Naive thymus-derived CD4-positive, alpha-beta T cell (primary cell): ENCODE results near the gene KNDC1. TPM values are rescaled to one million over a fixed set of nuclear protein-coding genes. Genes with fewer than 3 reads are reported as not detected.

Experiments used
- ATAC-seq: fragments of 150-1000 bp; cut with Tn5 transposase; 2 replicates; pipeline ENCODE4 v1.10.0; 2021; ENCODE audit warnings: mild to moderate bottlenecking, moderate library complexity
- CTCF ChIA-PET: fragments of 350-600 bp; sonication (Branson Sonifier 250); formaldehyde crosslinking; loops from one replicate; lab custom pipeline; 2021; ENCODE audit warnings: antibody characterized with exemption; lab: Charles Lee
- POLR2A ChIA-PET: fragments of 350-600 bp; sonication (Branson Sonifier 250); formaldehyde crosslinking; loops from one replicate; lab custom pipeline; 2021; ENCODE audit warnings: antibody characterized with exemption, inconsistent platforms; lab: Charles Lee
- DNase-seq, 9 donors: peaks; one replicate each; pipeline versions ENCODE4 v3.0.0 to v3.0.0-alpha.2; 2020 to 2022; ENCODE audit warnings: mixed read lengths in 1 of 9
- H3K27ac ChIP-seq: one replicate; pipeline ENCODE4 v1.7.0; 2013; ENCODE audit warnings: mild to moderate bottlenecking, low read depth, low read length, moderate library complexity
- H3K27me3 ChIP-seq, 2 donors: one replicate each; pipeline ENCODE4 v1.7.0; 2013; ENCODE audit warnings: low read length in 2 of 2, mild to moderate bottlenecking in 2 of 2, moderate library complexity in 2 of 2; ENCODE audit not compliant: control insufficient read depth in 2 of 2, insufficient read depth in 2 of 2
- H3K36me3 ChIP-seq, 3 experiments: 1 replicate in 2 of 3; 2 replicates in 1 of 3; pipeline ENCODE4 v1.7.0; 2013; ENCODE audit warnings: low read length in 3 of 3, mild to moderate bottlenecking in 3 of 3, moderate library complexity in 1 of 3; ENCODE audit not compliant: insufficient read depth in 3 of 3, control insufficient read depth in 2 of 3
- H3K4me1 ChIP-seq, 2 donors: one replicate each; pipeline ENCODE4 v1.7.0; 2013; ENCODE audit warnings: low read length in 2 of 2, mild to moderate bottlenecking in 2 of 2, moderate library complexity in 1 of 2; ENCODE audit not compliant: control insufficient read depth in 2 of 2, insufficient read depth in 2 of 2
- H3K4me3 ChIP-seq: 2 replicates; pipeline ENCODE4 v1.7.0; 2013; ENCODE audit warnings: mild to moderate bottlenecking, low read length
- H3K9me3 ChIP-seq, 3 experiments: 1 replicate in 2 of 3; 2 replicates in 1 of 3; pipeline ENCODE4 v1.7.0; 2013; ENCODE audit warnings: low read length in 3 of 3; ENCODE audit not compliant: control insufficient read depth in 2 of 3
- H3K27ac Mint-ChIP-seq, 9 donors: one replicate each; pipeline ENCODE4 v1.8.0; 2020 to 2022; ENCODE audit warnings: mixed read lengths in 9 of 9, mild to moderate bottlenecking in 8 of 9, moderate library complexity in 5 of 9, inconsistent platforms in 2 of 9
- H3K27me3 Mint-ChIP-seq, 5 donors: one replicate each; pipeline ENCODE4 v1.8.0; 2021 to 2022; ENCODE audit warnings: mixed read lengths in 5 of 5, mild to moderate bottlenecking in 1 of 5
- H3K36me3 Mint-ChIP-seq, 5 donors: one replicate each; pipeline ENCODE4 v1.8.0; 2020 to 2022; ENCODE audit warnings: mixed read lengths in 5 of 5, mild to moderate bottlenecking in 3 of 5, inconsistent platforms in 1 of 5
- H3K4me1 Mint-ChIP-seq, 7 donors: one replicate each; pipeline ENCODE4 v1.8.0; 2020 to 2022; ENCODE audit warnings: mixed read lengths in 7 of 7, mild to moderate bottlenecking in 3 of 7, inconsistent platforms in 1 of 7
- H3K4me3 Mint-ChIP-seq, 10 donors: one replicate each; pipeline ENCODE4 v1.8.0; 2020 to 2022; ENCODE audit warnings: mild to moderate bottlenecking in 10 of 10, mixed read lengths in 10 of 10, moderate library complexity in 6 of 10, inconsistent platforms in 2 of 10
- H3K9me3 Mint-ChIP-seq, 11 donors: one replicate each; pipeline ENCODE4 v1.8.0; 2020 to 2022; ENCODE audit warnings: mixed read lengths in 11 of 11, mild to moderate bottlenecking in 4 of 11, inconsistent platforms in 1 of 11, moderate library complexity in 1 of 11
- intact Hi-C, 2 donors: fragments of 100-400 bp; cut with micrococcal nuclease; formaldehyde crosslinking; loops; one replicate each; pipeline ENCODE4 v1.15.1; 2023
- polyA plus RNA-seq, 2 donors: library from polyadenylated mRNA; unstranded; fragments of 300-500 nt; fragmentation: Illumina TruSeq; gene quantifications; one replicate each; pipeline ENCODE4 v1.2.3, GENCODE V29; 2021
- total RNA-seq, 6 experiments: library from RNA in 5 of 6; stranded (reverse) in 5 of 6; gene quantifications; 1 replicate in 5 of 6; 2 replicates in 1 of 6; pipeline ENCODE4 v1.2.3 and lab custom pipeline; 2021 to 2026

KNDC1 gene
- total and polyA plus RNA-seq, 7 experiments from 2014 or later, result 0.05 to 3.6 (median 0.60) TPM; not detected in 3

GRCh38 chr10:133117688-133118071 lies 42.3 kb upstream of the KNDC1 start:
- intact Hi-C loops, result no loop called here
- no peak overlapping the region for H3K4me3 ChIP-seq
- CTCF ChIA-PET, result no interaction called here
- peaks cover 0 to 4% (median 2%) of the 10 kb centered on the region in 5 donors for H3K36me3 Mint-ChIP-seq
- no peaks in the 10 kb centered on the region for H3K36me3 ChIP-seq
- H3K4me3 Mint-ChIP-seq, result no peak overlapping the region
- DNase-seq, result no peak
- peaks cover 0 to 15% (median 6%) of the 10 kb centered on the region in 11 donors for H3K9me3 Mint-ChIP-seq
- H3K27ac Mint-ChIP-seq, result no peak overlapping the region
- no peaks in the 10 kb centered on the region for H3K27me3 ChIP-seq
- POLR2A ChIA-PET, result no interaction called here
- ATAC-seq, result no peak
- H3K9me3 ChIP-seq, result no peaks in the 10 kb centered on the region
- peaks cover 0 to 6% (median 0%) of the 10 kb centered on the region in 5 donors for H3K27me3 Mint-ChIP-seq
- no peak overlapping the region for H3K27ac ChIP-seq
- no peaks in the 10 kb centered on the region for H3K4me1 ChIP-seq
- no peaks in the 10 kb centered on the region for H3K4me1 Mint-ChIP-seq

GRCh38 chr10:133121479-133121878 lies 38.5 kb upstream of the KNDC1 start:
- no peak for DNase-seq
- Histone ChIP-seq H3K9me3 (no peaks in the 10 kb centered on the region), H3K4me3 (no peak overlapping the region), H3K27ac (no peak overlapping the region), H3K4me1 (no peaks in the 10 kb centered on the region), H3K27me3 (no peaks in the 10 kb centered on the region), H3K36me3 (no peaks in the 10 kb centered on the region)
- Mint-ChIP-seq H3K36me3 (peaks cover 0 to 4% (median 2%) of the 10 kb centered on the region in 5 donors), H3K4me3 (no peak overlapping the region), H3K9me3 (peaks cover 0 to 15% (median 6%) of the 10 kb centered on the region in 11 donors), H3K27me3 (peaks cover 6 to 30% (median 16%) of the 10 kb centered on the region in 5 donors), H3K27ac (no peak overlapping the region), H3K4me1 (peaks cover 4 to 11% (median 6%) of the 10 kb centered on the region in 7 donors)
- no peak for ATAC-seq
- intact Hi-C loops, result loop anchor here in 1 of 2 donors (5.0 kb wide), 1 partner anchor 284 kb away; no protein-coding TSS in a partner anchor
- ChIA-PET CTCF (no interaction called here), POLR2A (no interaction called here)

- ChIA-PET POLR2A (no interaction called here), CTCF (no interaction called here)
- Histone ChIP-seq H3K9me3 (no peaks in the 10 kb centered on the region), H3K4me1 (no peaks in the 10 kb centered on the region), H3K27me3 (no peaks in the 10 kb centered on the region), H3K27ac (no peak overlapping the region), H3K36me3 (no peaks in the 10 kb centered on the region), H3K4me3 (no peak overlapping the region)
- no peak overlapping the region for H3K27ac Mint-ChIP-seq
- H3K4me1 Mint-ChIP-seq, result peaks cover 4 to 11% (median 6%) of the 10 kb centered on the region in 7 donors
- peaks cover 0 to 15% (median 6%) of the 10 kb centered on the region in 11 donors for H3K9me3 Mint-ChIP-seq
- H3K27me3 Mint-ChIP-seq, result peaks cover 6 to 30% (median 16%) of the 10 kb centered on the region in 5 donors
- ATAC-seq (no peak), DNase-seq (no peak)
- peak overlapping the region in 1 of 10 donors; percentile 78 for H3K4me3 Mint-ChIP-seq
- H3K36me3 Mint-ChIP-seq, result peaks cover 0 to 4% (median 2%) of the 10 kb centered on the region in 5 donors
- intact Hi-C loops, result loop anchor here in 1 of 2 donors (5.0 kb wide), 1 partner anchor 285 kb away; no protein-coding TSS in a partner anchor
These were observed 37.7 kb upstream of the KNDC1 start for GRCh38 chr10:133122171-133122935.

DNA sequence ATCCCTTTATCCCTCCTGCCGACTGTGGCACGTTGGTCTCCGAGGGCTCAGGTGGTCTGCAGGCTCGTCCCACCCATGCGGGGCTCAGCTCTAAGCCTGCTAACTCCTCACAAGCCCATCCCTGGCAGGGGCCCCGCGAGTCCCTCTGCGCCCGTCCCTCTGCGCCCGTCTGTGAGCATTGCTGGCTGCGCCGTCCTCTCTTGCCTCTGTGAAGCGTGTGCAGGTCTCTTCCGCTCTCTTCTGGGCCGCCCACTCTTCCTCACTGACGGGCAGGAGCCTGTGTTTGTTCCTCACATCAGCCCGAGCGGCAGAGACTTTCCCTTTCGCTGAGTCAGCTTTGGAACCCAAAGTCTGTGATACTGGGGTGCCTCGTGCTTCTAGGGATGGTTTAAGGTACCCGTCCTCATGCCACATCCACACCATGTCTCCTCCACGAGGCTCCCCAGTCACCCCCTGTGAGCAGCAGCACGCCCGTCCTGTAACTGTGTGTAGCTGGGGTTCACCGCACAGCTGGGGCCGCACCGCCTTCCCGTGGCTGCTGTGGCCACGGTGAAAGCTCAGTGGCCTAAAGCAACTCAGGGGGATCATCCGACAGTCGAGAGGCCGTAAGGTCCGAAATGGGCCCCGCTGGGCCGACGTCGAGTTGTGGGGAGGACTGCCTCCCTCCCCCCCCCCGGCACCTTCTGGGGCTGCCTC lies 36.8 kb upstream of the KNDC1 start:
- no peak for DNase-seq
- Histone ChIP-seq H3K36me3 (no peaks in the 10 kb centered on the region), H3K4me1 (no peaks in the 10 kb centered on the region), H3K27ac (no peak overlapping the region), H3K4me3 (no peak overlapping the region), H3K9me3 (no peaks in the 10 kb centered on the region), H3K27me3 (no peaks in the 10 kb centered on the region)
- H3K9me3 Mint-ChIP-seq, result peaks cover 0 to 13% (median 4%) of the 10 kb centered on the region in 11 donors
- H3K36me3 Mint-ChIP-seq, result peaks cover 0 to 4% (median 2%) of the 10 kb centered on the region in 5 donors
- H3K27me3 Mint-ChIP-seq, result peaks cover 6 to 30% (median 16%) of the 10 kb centered on the region in 5 donors
- peaks cover 4 to 11% (median 6%) of the 10 kb centered on the region in 7 donors for H3K4me1 Mint-ChIP-seq
- H3K4me3 Mint-ChIP-seq, result peak overlapping the region in 3 of 10 donors; percentile 21 to 78 (median 24)
- ChIA-PET CTCF (no interaction called here), POLR2A (no interaction called here)
- no peak overlapping the region for H3K27ac Mint-ChIP-seq
- intact Hi-C loops, result loop anchor here in 1 of 2 donors (5.0 kb wide), 1 partner anchor 286 kb away; no protein-coding TSS in a partner anchor
- no peak for ATAC-seq

DNA sequence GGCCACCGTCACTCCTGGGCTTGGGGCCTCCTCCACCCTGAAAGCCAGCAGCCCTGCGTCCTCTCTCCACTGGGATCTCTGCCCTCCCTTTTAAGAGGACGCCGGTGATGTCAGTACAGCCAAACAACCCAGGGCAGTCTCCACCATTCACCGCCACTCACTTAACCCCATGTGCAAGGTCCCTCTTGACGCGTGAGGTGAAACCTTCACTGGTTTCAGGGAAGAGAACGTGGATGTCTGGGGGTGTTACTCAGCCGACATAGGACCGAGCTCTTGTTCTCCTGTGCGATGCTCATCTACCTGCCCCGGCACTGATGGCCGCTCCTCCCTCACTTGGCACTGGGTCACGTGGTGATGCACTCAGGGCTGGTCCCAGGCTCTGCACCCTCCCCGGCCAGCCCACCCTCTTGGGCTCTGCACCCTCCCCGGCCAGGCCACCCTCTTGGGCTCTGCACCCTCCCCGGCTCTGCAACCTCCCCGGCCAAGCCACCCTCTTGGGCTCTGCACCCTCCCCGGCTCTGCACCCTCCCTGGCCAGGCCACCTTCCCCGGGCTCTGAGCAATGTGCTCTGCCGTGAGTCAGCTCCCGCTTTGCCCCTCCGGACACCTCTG lies 36.2 kb upstream of the KNDC1 start:
- peaks cover 0 to 3% (median under 1%) of the 10 kb centered on the region in 5 donors for H3K36me3 Mint-ChIP-seq
- no peak overlapping the region for H3K27ac Mint-ChIP-seq
- H3K4me3 Mint-ChIP-seq, result peak overlapping the region in 1 of 10 donors; percentile 59
- peaks cover 4 to 11% (median 6%) of the 10 kb centered on the region in 7 donors for H3K4me1 Mint-ChIP-seq
- H3K4me1 ChIP-seq, result no peaks in the 10 kb centered on the region
- ATAC-seq, result no peak
- ChIA-PET CTCF (no interaction called here), POLR2A (no interaction called here)
- H3K4me3 ChIP-seq, result no peak overlapping the region
- no peak overlapping the region for H3K27ac ChIP-seq
- H3K9me3 ChIP-seq, result no peaks in the 10 kb centered on the region
- peaks cover 0 to 8% (median 2%) of the 10 kb centered on the region in 11 donors for H3K9me3 Mint-ChIP-seq
- H3K36me3 ChIP-seq, result no peaks in the 10 kb centered on the region
- DNase-seq, result peak in 1 of 9 donors; percentile 2
- H3K27me3 Mint-ChIP-seq, result peaks cover 6 to 30% (median 15%) of the 10 kb centered on the region in 5 donors
- no peaks in the 10 kb centered on the region for H3K27me3 ChIP-seq
- intact Hi-C loops, result loop anchor here (2.0 to 5.0 kb wide), 2 partner anchors 183 to 287 kb away; no protein-coding TSS in a partner anchor
